ENCODE data around the gene IL23R.

The IL23R gene

GRCh38 chr1:67298762-67299161, 132.5 kb downstream of the IL23R start:
- no peak for TF ChIP-seq CTCF (IDR thresholded peaks at IDR 0.05; ENCODE audit: insufficient read depth, low read length, poor library complexity, severe bottlenecking)
- Histone ChIP-seq H3K27me3 (replicated peaks; ENCODE audit: control insufficient read depth, insufficient read depth, low read length) (no peaks in the 10 kb centered on the region), H3K36me3 (ENCODE audit: control insufficient read depth, insufficient read depth, low read length) (no peaks in the 10 kb centered on the region), H3K4me3 (replicated peaks; ENCODE audit: low read depth, low read length) (no peak overlapping the region)
- DNase-seq (ENCODE audit: extremely low read depth, insufficient read length) = no peak

GRCh38 chr1:67299296-67299695, 133.0 kb downstream of the IL23R start:
- H3K4me3 ChIP-seq (replicated peaks; ENCODE audit: low read depth, low read length) = no peak overlapping the region
- no peak for DNase-seq (ENCODE audit: extremely low read depth, insufficient read length)
- H3K27me3 ChIP-seq (replicated peaks; ENCODE audit: control insufficient read depth, insufficient read depth, low read length) = no peaks in the 10 kb centered on the region
- no peaks in the 10 kb centered on the region for H3K36me3 ChIP-seq (ENCODE audit: control insufficient read depth, insufficient read depth, low read length)
- TF ChIP-seq CTCF (IDR thresholded peaks at IDR 0.05; ENCODE audit: insufficient read depth, low read length, poor library complexity, severe bottlenecking) = no peak

GRCh38 chr1:67300561-67300960, 134.3 kb downstream of the IL23R start:
- no peak for TF ChIP-seq CTCF (IDR thresholded peaks at IDR 0.05; ENCODE audit: insufficient read depth, low read length, poor library complexity, severe bottlenecking)
- H3K4me3 ChIP-seq (replicated peaks; ENCODE audit: low read depth, low read length) = no peak overlapping the region

GRCh38 chr1:67304023-67304422, 137.8 kb downstream of the IL23R start:
- TF ChIP-seq CTCF (IDR thresholded peaks at IDR 0.05; ENCODE audit: insufficient read depth, low read length, poor library complexity, severe bottlenecking) = no peak
- DNase-seq (ENCODE audit: extremely low read depth, insufficient read length) = no peak
- no peaks in the 10 kb centered on the region for H3K27me3 ChIP-seq (replicated peaks; ENCODE audit: control insufficient read depth, insufficient read depth, low read length)
- no peaks in the 10 kb centered on the region for H3K36me3 ChIP-seq (ENCODE audit: control insufficient read depth, insufficient read depth, low read length)
- no peak overlapping the region for H3K4me3 ChIP-seq (replicated peaks; ENCODE audit: low read depth, low read length)

More at GRCh38 chr1:67300561-67300960, 134.3 kb downstream of the IL23R start:
- H3K27me3 ChIP-seq (replicated peaks; ENCODE audit: control insufficient read depth, insufficient read depth, low read length) = no peaks in the 10 kb centered on the region
- no peaks in the 10 kb centered on the region for H3K36me3 ChIP-seq (ENCODE audit: control insufficient read depth, insufficient read depth, low read length)
- no peak for DNase-seq (ENCODE audit: extremely low read depth, insufficient read length)

- no peaks in the 10 kb centered on the region for H3K36me3 ChIP-seq (ENCODE audit: control insufficient read depth, insufficient read depth, low read length)
- no peak overlapping the region for H3K4me3 ChIP-seq (replicated peaks; ENCODE audit: low read depth, low read length)
- no peaks in the 10 kb centered on the region for H3K27me3 ChIP-seq (replicated peaks; ENCODE audit: control insufficient read depth, insufficient read depth, low read length)
- DNase-seq (ENCODE audit: extremely low read depth, insufficient read length) = no peak
- TF ChIP-seq CTCF (IDR thresholded peaks at IDR 0.05; ENCODE audit: insufficient read depth, low read length, poor library complexity, severe bottlenecking) = no peak
Observed at GRCh38 chr1:67306547-67306946, 140.3 kb downstream of the IL23R start.
